Right lobe of liver (tissue), 6 donors: ENCODE results near the gene UPP2. TPM values are rescaled to one million over a fixed set of nuclear protein-coding genes. Genes with fewer than 3 reads are reported as not detected.

ENCODE experiments used
- ATAC-seq, 4 donors: fragments of 200-7000 bp; cut with Tn5 transposase; one replicate each; pipeline ENCODE4 v1.9.1; 2020; ENCODE audit warnings: mild to moderate bottlenecking in 4 of 4, moderate library complexity in 4 of 4
- DNase-seq, 3 donors: peaks; one replicate each; pipeline ENCODE4 v3.0.0-alpha.2; 2020
- H3K27ac ChIP-seq, 3 donors: fragments of 200-600 bp; one replicate each; pipeline ENCODE4 v1.8.0; 2022
- H3K27me3 ChIP-seq, 2 donors: fragments of 200-600 bp; one replicate each; pipeline ENCODE4 v1.8.0; 2022
- H3K36me3 ChIP-seq, 4 donors: fragments of 200-600 bp; sonication (generic) in 1 of 4; one replicate each; pipeline versions ENCODE4 v1.5.1 to v1.8.0; 2017 to 2022; ENCODE audit warnings: control low read depth in 1 of 4
- H3K4me1 ChIP-seq, 4 donors: fragments of 200-600 bp; sonication (generic) in 1 of 4; one replicate each; pipeline versions ENCODE4 v1.5.1 to v1.8.0; 2017 to 2022; ENCODE audit warnings: control low read depth in 1 of 4
- H3K4me3 ChIP-seq, 3 donors: fragments of 200-600 bp; one replicate each; pipeline ENCODE4 v1.8.0; 2022
- H3K9me3 ChIP-seq, 4 donors: fragments of 200-600 bp; sonication (generic) in 1 of 4; one replicate each; pipeline versions ENCODE4 v1.5.1 to v1.8.0; 2017 to 2022; ENCODE audit warnings: control low read depth in 1 of 4
- POLR2A ChIP-seq: fragments of 450-650 bp; IDR thresholded peaks from one replicate; pipeline ENCODE4 v1.6.1; 2017; ENCODE audit warnings: antibody characterized with exemption, mild to moderate bottlenecking
- WGBS: methylation state at CpG from one replicate; pipeline ENCODE4 v1.1.6; 2018; ENCODE audit warnings: low coverage, low lambda C conversion rate; ENCODE audit not compliant: insufficient coverage; ENCODE audit errors: missing lambda C conversion rate; 5-methylcytosine and 5-hydroxymethylcytosine counted together
- intact Hi-C, 2 donors: fragments of 100-400 bp; cut with DNase I; formaldehyde crosslinking; loops; one replicate each; pipeline versions ENCODE4 v1.11.2 to v1.14.1; 2022
- long read RNA-seq: library from polyadenylated mRNA; unstranded; transcript quantifications from one replicate; pipeline ENCODE4 v2.0.0, GENCODE V29; 2019
- total RNA-seq, 6 experiments: library from RNA; depleted of rRNA in 2 of 6; stranded (reverse); fragments of >200 nt in 2 of 6; fragmentation: NEBNext Ultra II Directional in 3 of 6; extraction: Animal tissue kit (Norgen Biotek cat#: 25700) in 3 of 6; gene quantifications; one replicate each; pipeline versions ENCODE4 v1.1.0 to v1.2.4, GENCODE V29; 2016 to 2023
- TF ChIP-seq, protein P1 (sequence below), 4 donors: fragments of 200-600 bp in 3 of 4; fragments of 450-650 bp in 1 of 4; IDR thresholded peaks; one replicate each; pipeline versions ENCODE4 v1.5.1 to v1.8.0; 2016 to 2022; ENCODE audit warnings: antibody characterized with exemption in 4 of 4, mild to moderate bottlenecking in 2 of 4
- donor health status: DM: no; HTN: yes; CAD: no.
- donor health status: DM: no; HTN: no; CAD: no.
- donor health status: DM: no; HTN: no; CAD: no.
- donor health status: DM: no; HTN: yes; CAD: no.
- donor health status: DM: no; HTN: yes; CAD: no.

The UPP2 gene
- 10 to 100 TPM in 2 of 6 experiments, 1 to 10 TPM in 2, under 1 TPM in 2; 0.53 to 36.4 (median 1.7) TPM for total RNA-seq
- long read RNA-seq, partial matches to known transcripts = 1 of 4 reads
- long read RNA-seq, other reads (novel, unspliced or antisense) = 1 of 4 reads

DNA sequence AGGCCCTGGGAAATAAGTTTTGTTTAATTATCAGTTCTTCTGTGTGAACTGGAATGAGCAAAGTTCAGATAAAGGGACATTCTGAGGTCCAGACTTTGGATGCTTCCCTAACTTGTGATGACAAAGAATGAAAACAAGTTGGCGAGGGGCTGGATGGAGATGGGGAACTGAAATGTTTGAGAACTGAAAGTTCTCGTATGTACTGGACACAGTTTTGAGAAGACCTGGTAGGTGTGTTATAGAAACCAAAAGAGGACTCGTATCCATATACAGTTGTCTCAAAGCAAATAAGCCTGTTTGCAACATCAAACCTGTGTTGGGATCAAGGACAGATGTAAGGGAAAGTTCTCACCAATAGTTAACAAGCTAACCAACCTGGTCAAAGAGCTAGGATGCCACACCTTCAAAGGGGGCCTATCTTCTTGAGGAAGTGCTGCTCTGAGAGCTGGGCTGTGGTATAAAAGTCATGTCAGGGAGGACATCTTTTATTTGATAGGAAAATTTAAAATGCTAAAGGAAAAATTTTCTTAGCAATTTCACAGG is at the start of gene UPP2:
Gene UPP2, plus strand, starts transcription at position 493 of the 543 bp plus-strand sequence. CDS start 188 bp downstream, outside the sequence.
- Histone ChIP-seq H3K27ac (peak within 1 kb of the TSS; percentile 55 to 79 (median 66)), H3K9me3 (no peaks in the 10 kb centered on the region), H3K36me3 (peaks cover 0 to 4% (median 0%) of the 10 kb centered on the region in 4 donors), H3K4me3 (peak within 1 kb of the TSS in 2 of 3 donors; percentile 31 to 35), H3K4me1 (peaks cover 0 to 31% (median 8%) of the 10 kb centered on the region in 4 donors), H3K27me3 (no peaks in the 10 kb centered on the region)
- WGBS = 31% methylated on average over 3 of the region's 3 CpGs
- ATAC-seq (peak; percentile 50 to 79 (median 66)), DNase-seq (no peak)
- intact Hi-C loops = no loop called here
- TF ChIP-seq POLR2A = no peak
- TF ChIP-seq, protein P1, sequence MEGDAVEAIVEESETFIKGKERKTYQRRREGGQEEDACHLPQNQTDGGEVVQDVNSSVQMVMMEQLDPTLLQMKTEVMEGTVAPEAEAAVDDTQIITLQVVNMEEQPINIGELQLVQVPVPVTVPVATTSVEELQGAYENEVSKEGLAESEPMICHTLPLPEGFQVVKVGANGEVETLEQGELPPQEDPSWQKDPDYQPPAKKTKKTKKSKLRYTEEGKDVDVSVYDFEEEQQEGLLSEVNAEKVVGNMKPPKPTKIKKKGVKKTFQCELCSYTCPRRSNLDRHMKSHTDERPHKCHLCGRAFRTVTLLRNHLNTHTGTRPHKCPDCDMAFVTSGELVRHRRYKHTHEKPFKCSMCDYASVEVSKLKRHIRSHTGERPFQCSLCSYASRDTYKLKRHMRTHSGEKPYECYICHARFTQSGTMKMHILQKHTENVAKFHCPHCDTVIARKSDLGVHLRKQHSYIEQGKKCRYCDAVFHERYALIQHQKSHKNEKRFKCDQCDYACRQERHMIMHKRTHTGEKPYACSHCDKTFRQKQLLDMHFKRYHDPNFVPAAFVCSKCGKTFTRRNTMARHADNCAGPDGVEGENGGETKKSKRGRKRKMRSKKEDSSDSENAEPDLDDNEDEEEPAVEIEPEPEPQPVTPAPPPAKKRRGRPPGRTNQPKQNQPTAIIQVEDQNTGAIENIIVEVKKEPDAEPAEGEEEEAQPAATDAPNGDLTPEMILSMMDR (IDR thresholded peaks at IDR 0.05) = no peak

DNA sequence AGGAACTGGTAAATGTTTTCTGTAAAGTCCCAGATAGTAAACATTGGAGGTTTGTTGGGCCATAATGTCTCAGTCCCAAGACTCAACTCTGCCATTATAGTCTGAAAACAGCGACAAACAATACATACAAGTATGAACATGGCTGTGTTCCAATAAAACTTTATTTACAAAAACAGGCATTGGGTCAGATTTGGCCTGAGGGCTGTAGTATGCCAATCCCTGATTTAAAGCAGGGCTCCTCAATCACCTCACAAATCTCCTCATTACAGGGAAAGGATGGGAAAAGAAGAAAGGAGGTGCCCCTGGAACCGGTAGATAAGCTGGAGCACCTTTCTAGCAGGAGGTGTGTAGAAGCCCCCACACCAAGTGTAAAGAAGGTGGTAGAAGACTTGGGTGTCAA is 48.9 kb upstream of the UPP2 start:
- intact Hi-C loops = no loop called here
- H3K27ac ChIP-seq = no peak overlapping the region
- H3K36me3 ChIP-seq = no peaks in the 10 kb centered on the region
- H3K4me3 ChIP-seq = no peak overlapping the region
- H3K27me3 ChIP-seq = no peaks in the 10 kb centered on the region
- WGBS = 96% methylated on average over 2 of the region's 2 CpGs
- H3K9me3 ChIP-seq = no peaks in the 10 kb centered on the region
- H3K4me1 ChIP-seq = peaks cover 0 to 19% (median 5%) of the 10 kb centered on the region in 4 donors
- DNase-seq (no peak), ATAC-seq (no peak)
- TF ChIP-seq, protein P1 (IDR thresholded peaks at IDR 0.05) = no peak
- TF ChIP-seq POLR2A = no peak

DNA sequence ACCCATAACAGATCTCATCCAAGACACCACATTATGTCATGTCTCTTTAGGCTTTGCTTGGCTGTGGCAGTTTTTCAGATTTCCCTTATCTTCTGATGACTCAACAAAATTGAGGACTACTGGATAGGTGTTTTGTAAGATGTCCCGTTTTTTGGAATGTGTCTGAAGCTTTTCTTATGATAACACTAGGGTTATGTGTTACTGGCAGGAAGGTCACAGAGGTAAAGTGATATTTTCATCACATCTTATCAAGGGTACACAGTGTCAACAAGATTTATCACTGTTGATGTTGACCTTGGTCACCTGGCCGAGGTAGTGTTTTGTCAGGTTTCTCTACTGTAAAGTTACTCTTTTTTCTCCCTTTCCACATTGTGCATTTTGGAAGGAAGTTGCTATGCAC is 44.8 kb upstream of the UPP2 start:
- TF ChIP-seq, protein P1 (IDR thresholded peaks at IDR 0.05) = no peak
- TF ChIP-seq POLR2A = no peak
- Histone ChIP-seq H3K36me3 (no peaks in the 10 kb centered on the region), H3K27me3 (no peaks in the 10 kb centered on the region), H3K27ac (peak overlapping the region in 2 of 3 donors; percentile 32 to 41), H3K4me3 (no peak overlapping the region), H3K4me1 (peaks cover 0 to 19% (median 5%) of the 10 kb centered on the region in 4 donors), H3K9me3 (no peaks in the 10 kb centered on the region)
- intact Hi-C loops = no loop called here
- ATAC-seq = peak; percentile 87 to 91 (median 88)
- WGBS = 8% methylated on average over 2 of the region's 2 CpGs
- DNase-seq = no peak

DNA sequence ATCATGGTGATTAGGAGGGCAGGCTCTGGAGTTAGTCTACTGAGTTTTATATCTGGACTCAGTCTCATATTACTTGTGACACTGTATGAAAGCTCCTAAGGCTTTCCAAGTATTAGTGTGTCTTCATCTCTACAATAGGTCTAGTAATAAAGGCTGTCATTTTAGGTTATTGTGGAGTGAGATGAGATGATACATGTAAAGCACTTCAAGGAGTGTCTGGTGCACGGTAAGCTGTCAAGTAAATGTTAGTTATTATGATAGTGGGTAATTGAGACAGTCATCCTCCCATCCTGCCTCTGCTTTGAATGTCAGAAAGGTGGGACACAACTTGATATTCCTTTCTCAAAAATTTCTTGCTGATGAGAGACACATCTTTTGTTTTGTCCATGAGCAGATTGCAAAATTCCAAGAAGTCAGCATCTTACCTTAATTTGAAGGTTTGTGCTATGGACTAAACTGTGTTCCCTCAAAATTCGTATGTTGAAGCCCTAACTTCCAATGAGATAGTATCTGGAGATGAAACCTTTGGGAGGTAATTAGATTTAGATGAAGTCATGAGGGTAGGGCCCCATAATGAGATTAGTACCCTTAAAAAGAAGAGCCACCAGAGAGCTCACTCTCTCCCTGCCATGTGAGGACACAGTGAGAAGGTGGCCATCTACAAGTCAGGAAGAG is 41.4 kb upstream of the UPP2 start:
- no peak for DNase-seq
- H3K4me3 ChIP-seq = no peak overlapping the region
- no peaks in the 10 kb centered on the region for H3K27me3 ChIP-seq
- H3K36me3 ChIP-seq = no peaks in the 10 kb centered on the region
- TF ChIP-seq, protein P1 (IDR thresholded peaks at IDR 0.05) = no peak
- TF ChIP-seq POLR2A = no peak
- no peak overlapping the region for H3K27ac ChIP-seq
- intact Hi-C loops = no loop called here
- no peaks in the 10 kb centered on the region for H3K9me3 ChIP-seq
- peaks cover 0 to 19% (median 5%) of the 10 kb centered on the region in 4 donors for H3K4me1 ChIP-seq
- WGBS = 100% methylated on average over 1 of the region's 2 CpGs
- ATAC-seq = no peak
